Measurements from ENCODE around the gene MGAT5B.
A peak's percentile ranks its signal among the peaks of the same experiment; 100 is the strongest.

MGAT5B gene

GRCh38 chr17:76995387-76996105 lies 127.3 kb downstream of the MGAT5B start:
- DNase-seq (ENCODE audit: insufficient read length), result no peak
- TF ChIP-seq POLR2A (IDR thresholded peaks at IDR 0.05; ENCODE audit: low read depth, low read length) (no peak), POLR2AphosphoS5 (IDR thresholded peaks at IDR 0.05; ENCODE audit: low read depth, low read length) (no peak), TAF1 (IDR thresholded peaks at IDR 0.05; ENCODE audit: borderline replicate concordance, low read depth, low read length) (no peak)
- FAIRE-seq, result no peak

GRCh38 chr17:76996741-76997694 lies 128.8 kb downstream of the MGAT5B start:
- DNase-seq (ENCODE audit: insufficient read length) (no peak), FAIRE-seq (no peak)
- TF ChIP-seq TAF1 (IDR thresholded peaks at IDR 0.05; ENCODE audit: borderline replicate concordance, low read depth, low read length), result no peak
- TF ChIP-seq POLR2A (IDR thresholded peaks at IDR 0.05; ENCODE audit: low read depth, low read length), result no peak
- no peak for TF ChIP-seq POLR2AphosphoS5 (IDR thresholded peaks at IDR 0.05; ENCODE audit: low read depth, low read length)

GRCh38 chr17:76997981-76998531 lies 129.9 kb downstream of the MGAT5B start:
- no peak for DNase-seq (ENCODE audit: insufficient read length)
- TF ChIP-seq TAF1 (IDR thresholded peaks at IDR 0.05; ENCODE audit: borderline replicate concordance, low read depth, low read length) (no peak), POLR2AphosphoS5 (IDR thresholded peaks at IDR 0.05; ENCODE audit: low read depth, low read length) (no peak; the same call in 1 of the 2 replicates), POLR2A (IDR thresholded peaks at IDR 0.05; ENCODE audit: low read depth, low read length) (no peak)
- peak; percentile 40 for FAIRE-seq

- DNase-seq (ENCODE audit: insufficient read length) (no peak), FAIRE-seq (no peak)
- TF ChIP-seq POLR2A (IDR thresholded peaks at IDR 0.05; ENCODE audit: low read depth, low read length), result no peak
- no peak for TF ChIP-seq POLR2AphosphoS5 (IDR thresholded peaks at IDR 0.05; ENCODE audit: low read depth, low read length)
- no peak for TF ChIP-seq TAF1 (IDR thresholded peaks at IDR 0.05; ENCODE audit: borderline replicate concordance, low read depth, low read length)
Measured at GRCh38 chr17:76998839-76999238, 130.6 kb downstream of the MGAT5B start.

Data from GM12892 (cell line).